K562 (cell line): ENCODE data around the gene EEF1A1. TPM values are rescaled to one million over a fixed set of nuclear protein-coding genes. Genes with fewer than 3 reads are reported as not detected.
A peak's percentile ranks its signal among the peaks of the same experiment; 100 is the strongest.

Experiments used
- ARNT ChIP-seq, 2 experiments: fragments of 450-650 bp; IDR thresholded peaks; 2 replicates each; pipeline ENCODE4 v1.6.1; 2016; ENCODE audit warnings: mild to moderate bottlenecking in 1 of 2
- CUX1 ChIP-seq: fragments of 200-800 bp; sonication (Bioruptor generic); IDR thresholded peaks from 2 replicates; pipeline ENCODE4 v1.6.1; 2016; ENCODE audit warnings: missing genetic modification characterization, missing compliant biosample characterization
- KAT7 ChIP-seq: sonication (generic); formaldehyde crosslinking; IDR thresholded peaks from 2 replicates; pipeline ENCODE4 v1.8.0; 2022; ENCODE audit warnings: missing genetic modification reagents, mild to moderate bottlenecking, borderline replicate concordance
- KLF10 ChIP-seq: fragments of 250-450 bp; sonication (Bioruptor Pico); IDR thresholded peaks from 2 replicates; pipeline ENCODE4 v1.6.1; 2021; ENCODE audit warnings: matching md5 sums
- MEF2A ChIP-seq: IDR thresholded peaks from 2 replicates; pipeline ENCODE4 v1.6.1; 2011; ENCODE audit warnings: low read depth, mild to moderate bottlenecking, low read length, moderate library complexity; ENCODE audit not compliant: control insufficient read depth
- MLLT1 ChIP-seq, 2 experiments: fragments of 450-650 bp; IDR thresholded peaks; 2 replicates each; pipeline ENCODE4 v1.6.1; 2016
- STAT5A ChIP-seq: IDR thresholded peaks from 2 replicates; pipeline ENCODE4 v1.6.1; 2012; ENCODE audit warnings: low read length, inconsistent platforms, borderline replicate concordance
- THRA ChIP-seq: fragments of 450-650 bp; IDR thresholded peaks from 2 replicates; pipeline ENCODE4 v1.6.1; 2017; ENCODE audit warnings: mild to moderate bottlenecking, moderate library complexity
- YY1 ChIP-seq, 3 experiments: IDR thresholded peaks; 2 replicates each; pipeline ENCODE4 v1.6.1; 2011; ENCODE audit warnings: low read length in 2 of 3, mild to moderate bottlenecking in 2 of 3, moderate library complexity in 2 of 3, borderline replicate concordance in 1 of 3, control low read depth in 1 of 3, low read depth in 1 of 3; ENCODE audit not compliant: insufficient read depth in 3 of 3, insufficient replicate concordance in 2 of 3, control insufficient read depth in 1 of 3, insufficient read length in 1 of 3; ENCODE audit errors: extremely low read depth in 1 of 3
- ZHX1 ChIP-seq: fragments of 150-350 bp; conservative IDR thresholded peaks from 2 replicates; pipeline ENCODE4 v1.6.1; 2014; ENCODE audit warnings: low read length
- ZNF644 ChIP-seq: fragments of 200-800 bp; sonication (Bioruptor generic); IDR thresholded peaks from 2 replicates; pipeline ENCODE4 v1.6.1; 2016; ENCODE audit warnings: low read depth, missing genetic modification characterization, missing compliant biosample characterization
- polyA plus RNA-seq, 8 experiments: library from polyadenylated mRNA; depleted of rRNA in 4 of 8; stranded (reverse) in 5 of 8; unstranded in 3 of 8; fragments of >200 nt; fragmentation: Nextera tagmentation in 2 of 8; fragmentation: Illumina TruSeq in 1 of 8; extraction: Ambion mirVana in 2 of 8; extraction: Trizol in 1 of 8; gene quantifications; 2 replicates each; pipeline versions ENCODE4 v1.2.1 to v1.2.3, GENCODE V29; 2011 to 2014; ENCODE audit warnings: inconsistent platforms in 1 of 8, missing spikeins in 1 of 8
- total RNA-seq, 7 experiments: library from RNA; depleted of rRNA in 6 of 7; stranded (reverse); fragments of >200 nt in 6 of 7; fragmentation: Illumina TruSeq in 2 of 7; extraction: Trizol in 2 of 7; gene quantifications; 2 replicates each; pipeline versions ENCODE4 v1.2.1 to v1.2.3, GENCODE V29; 2011 to 2021; ENCODE audit warnings: low replicate concordance in 1 of 7
- TF ChIP-seq, protein P1 (sequence below): fragments of 250-450 bp; sonication (Bioruptor Pico); IDR thresholded peaks from 2 replicates; pipeline ENCODE4 v1.4.0; 2020; ENCODE audit warnings: mild to moderate bottlenecking, moderate library complexity

Gene EEF1A1
- total and polyA plus RNA-seq, 9 of the 15 experiments (the other 6 are each of a cell fraction or from before 2014, with no cell fraction given), result 6,453 to 17,323 (median 11,082) TPM

DNA sequence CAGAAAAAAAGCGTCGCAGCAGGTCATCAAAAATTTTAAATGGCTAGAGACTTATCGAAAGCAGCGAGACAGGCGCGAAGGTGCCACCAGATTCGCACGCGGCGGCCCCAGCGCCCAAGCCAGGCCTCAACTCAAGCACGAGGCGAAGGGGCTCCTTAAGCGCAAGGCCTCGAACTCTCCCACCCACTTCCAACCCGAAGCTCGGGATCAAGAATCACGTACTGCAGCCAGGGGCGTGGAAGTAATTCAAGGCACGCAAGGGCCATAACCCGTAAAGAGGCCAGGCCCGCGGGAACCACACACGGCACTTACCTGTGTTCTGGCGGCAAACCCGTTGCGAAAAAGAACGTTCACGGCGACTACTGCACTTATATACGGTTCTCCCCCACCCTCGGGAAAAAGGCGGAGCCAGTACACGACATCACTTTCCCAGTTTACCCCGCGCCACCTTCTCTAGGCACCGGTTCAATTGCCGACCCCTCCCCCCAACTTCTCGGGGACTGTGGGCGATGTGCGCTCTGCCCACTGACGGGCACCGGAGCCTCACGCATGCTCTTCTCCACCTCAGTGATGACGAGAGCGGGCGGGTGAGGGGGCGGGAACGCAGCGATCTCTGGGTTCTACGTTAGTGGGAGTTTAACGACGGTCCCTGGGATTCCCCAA lies at the start of gene EEF1A1 (continued):
- TF ChIP-seq CUX1 (CRISPR knock-in tag), result no peak
- no peak for TF ChIP-seq ZNF644 (tag)
- TF ChIP-seq MEF2A, result 0 out of 2 replicates have a peak, but pooled peaks have one; percentile 43
- TF ChIP-seq THRA, result no peak
- no peak; the same call in 1 of the 2 replicates for TF ChIP-seq STAT5A
- no peak for TF ChIP-seq KLF10 (CRISPR knock-in tag)
- TF ChIP-seq ARNT (IDR thresholded peaks at IDR 0.05), result peak; percentile 41 to 74; a peak in 2 of 4 replicates
- peak in 2 of 3 experiments; percentile 62 to 75 for TF ChIP-seq YY1 (IDR thresholded peaks at IDR 0.05; ENCODE audit: borderline replicate concordance in 1 of 3, control insufficient read depth in 1 of 3, extremely low read depth in 1 of 3, insufficient read depth in 3 of 3, insufficient read length in 1 of 3, insufficient replicate concordance in 2 of 3, low read depth in 1 of 3, low read length in 2 of 3)
- TF ChIP-seq KAT7, result peak; percentile 96; the same call in 1 of the 2 replicates
- TF ChIP-seq, protein P1, sequence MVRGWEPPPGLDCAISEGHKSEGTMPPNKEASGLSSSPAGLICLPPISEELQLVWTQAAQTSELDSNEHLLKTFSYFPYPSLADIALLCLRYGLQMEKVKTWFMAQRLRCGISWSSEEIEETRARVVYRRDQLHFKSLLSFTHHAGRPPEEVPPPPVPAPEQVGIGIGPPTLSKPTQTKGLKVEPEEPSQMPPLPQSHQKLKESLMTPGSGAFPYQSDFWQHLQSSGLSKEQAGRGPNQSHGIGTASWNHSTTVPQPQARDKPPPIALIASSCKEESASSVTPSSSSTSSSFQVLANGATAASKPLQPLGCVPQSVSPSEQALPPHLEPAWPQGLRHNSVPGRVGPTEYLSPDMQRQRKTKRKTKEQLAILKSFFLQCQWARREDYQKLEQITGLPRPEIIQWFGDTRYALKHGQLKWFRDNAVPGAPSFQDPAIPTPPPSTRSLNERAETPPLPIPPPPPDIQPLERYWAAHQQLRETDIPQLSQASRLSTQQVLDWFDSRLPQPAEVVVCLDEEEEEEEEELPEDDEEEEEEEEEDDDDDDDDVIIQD (CRISPR knock-in tag), result no peak
- TF ChIP-seq MLLT1 (IDR thresholded peaks at IDR 0.05), result peak; percentile 94 to 97
- TF ChIP-seq ZHX1, result no peak; the same call in 1 of the 2 replicates
